ENCODE measurements around the gene PDIA2. TPM values are rescaled to one million over a fixed set of nuclear protein-coding genes. Genes with fewer than 3 reads are reported as not detected.

The PDIA2 gene
- total and polyA plus RNA-seq, 2 donors (not counting 3 experiments of a cell fraction or from before 2014, with no cell fraction given): 0.63 TPM; not detected in 1

GRCh38 chr16:269061-269796 is 13.7 kb upstream of the PDIA2 start:
- DNase-seq (ENCODE audit: low read depth, low spot score) (no peak), FAIRE-seq (no peak)
- Histone ChIP-seq H2AFZ (ENCODE audit: low read depth, low read length) (no peak overlapping the region), H3K9ac (replicated peaks; ENCODE audit: extremely low read depth, insufficient read depth, low read length) (no peak overlapping the region), H3K4me1 (ENCODE audit: control insufficient read depth, extremely low read depth, insufficient read depth, low read length) (no peaks in the 10 kb centered on the region), H3K79me2 (ENCODE audit: control insufficient read depth, insufficient read depth, low read length) (no peaks in the 10 kb centered on the region), H3K27me3 (ENCODE audit: control insufficient read depth in 2 of 2, insufficient read depth in 2 of 2, low read length in 2 of 2) (no peaks in the 10 kb centered on the region), H4K20me1 (replicated peaks; ENCODE audit: control insufficient read depth, extremely low read depth, insufficient read depth, low read length) (no peaks in the 10 kb centered on the region), H3K9me1 (replicated peaks; ENCODE audit: control insufficient read depth, extremely low read depth, insufficient read depth, low read length) (no peaks in the 10 kb centered on the region), H3K36me3 (ENCODE audit: control insufficient read depth in 2 of 2, extremely low read depth in 1 of 2, insufficient read depth in 2 of 2, low read length in 2 of 2) (peaks cover 0 to 5% of the 10 kb centered on the region in 2 experiments), H3K4me3 (replicated peaks in 1 of 3; ENCODE audit: insufficient read depth in 1 of 3, low read depth in 1 of 3, low read length in 3 of 3) (no peak overlapping the region), H3K9me3 (replicated peaks; ENCODE audit: control insufficient read depth, insufficient read depth, low read length) (no peaks in the 10 kb centered on the region), H3K27ac (ENCODE audit: insufficient read depth, low read depth, low read length) (no peak overlapping the region), H3K4me2 (ENCODE audit: insufficient read depth, low read length) (no peak overlapping the region)
- intact Hi-C loops (cut with micrococcal nuclease): no loop called here
- CTCF ChIA-PET: no interaction called here
- POLR2A ChIA-PET: no interaction called here
- dilution Hi-C loops (cut with MboI; ENCODE audit: extremely low pct_ligation_motif_present, low sequenced_read_pairs): no loop called here
- TF ChIP-seq POLR2AphosphoS5 (IDR thresholded peaks at IDR 0.05; ENCODE audit: insufficient read depth, low read depth, low read length): no peak
- no peak for TF ChIP-seq MYC (IDR thresholded peaks at IDR 0.05; ENCODE audit: low read depth, low read length)
- BruUV-seq (replicated peaks): no TSS peak

GRCh38 chr16:270381-271255 is 12.3 kb upstream of the PDIA2 start:
- no peaks in the 10 kb centered on the region for H3K79me2 ChIP-seq (ENCODE audit: control insufficient read depth, insufficient read depth, low read length)
- dilution Hi-C loops (cut with MboI; ENCODE audit: extremely low pct_ligation_motif_present, low sequenced_read_pairs): no loop called here

More at GRCh38 chr16:270381-271255, 12.3 kb upstream of the PDIA2 start:
- Histone ChIP-seq H3K36me3 (ENCODE audit: control insufficient read depth in 2 of 2, extremely low read depth in 1 of 2, insufficient read depth in 2 of 2, low read length in 2 of 2) (no peaks in the 10 kb centered on the region), H3K9me1 (replicated peaks; ENCODE audit: control insufficient read depth, extremely low read depth, insufficient read depth, low read length) (no peaks in the 10 kb centered on the region), H2AFZ (ENCODE audit: low read depth, low read length) (no peak overlapping the region), H3K9ac (replicated peaks; ENCODE audit: extremely low read depth, insufficient read depth, low read length) (no peak overlapping the region), H3K4me1 (ENCODE audit: control insufficient read depth, extremely low read depth, insufficient read depth, low read length) (peaks cover 3% of the 10 kb centered on the region), H3K9me3 (replicated peaks; ENCODE audit: control insufficient read depth, insufficient read depth, low read length) (no peaks in the 10 kb centered on the region), H3K4me3 (replicated peaks in 1 of 3; ENCODE audit: insufficient read depth in 1 of 3, low read depth in 1 of 3, low read length in 3 of 3) (no peak overlapping the region), H3K27ac (ENCODE audit: insufficient read depth, low read depth, low read length) (no peak overlapping the region), H3K27me3 (ENCODE audit: control insufficient read depth in 2 of 2, insufficient read depth in 2 of 2, low read length in 2 of 2) (no peaks in the 10 kb centered on the region), H4K20me1 (replicated peaks; ENCODE audit: control insufficient read depth, extremely low read depth, insufficient read depth, low read length) (no peaks in the 10 kb centered on the region), H3K4me2 (ENCODE audit: insufficient read depth, low read length) (no peak overlapping the region)
- FAIRE-seq (no peak), DNase-seq (ENCODE audit: low read depth, low spot score) (no peak)
- TF ChIP-seq CTCF (IDR thresholded peaks at IDR 0.05; ENCODE audit: extremely low read depth in 1 of 2, insufficient read depth in 1 of 2, low read depth in 1 of 2, low read length in 2 of 2): no peak
- no peak for TF ChIP-seq POLR2A (IDR thresholded peaks at IDR 0.05; ENCODE audit: low read depth, low read length)
- TF ChIP-seq POLR2AphosphoS5 (IDR thresholded peaks at IDR 0.05; ENCODE audit: insufficient read depth, low read depth, low read length): no peak
- TF ChIP-seq EZH2 (IDR thresholded peaks at IDR 0.05; ENCODE audit: borderline replicate concordance, low read depth, low read length, severe bottlenecking): no peak
- TF ChIP-seq JUN (IDR thresholded peaks at IDR 0.05; ENCODE audit: borderline replicate concordance, insufficient read depth, insufficient read length, low read depth): no peak
- TF ChIP-seq MYC (IDR thresholded peaks at IDR 0.05; ENCODE audit: low read depth, low read length): no peak
- no peak for TF ChIP-seq FOS (IDR thresholded peaks at IDR 0.05; ENCODE audit: borderline replicate concordance, insufficient read depth, low read length)
- no TSS peak for BruUV-seq (replicated peaks)
- ChIA-PET POLR2A (no interaction called here), CTCF (no interaction called here)
- intact Hi-C loops (cut with micrococcal nuclease): no loop called here
